ENCODE results near the gene JHY. TPM values are rescaled to one million over a fixed set of nuclear protein-coding genes. Genes with fewer than 3 reads are reported as not detected.
"Not testable (repeated sequence)": the region's sequence is repeated elsewhere in the genome, so short reads cannot be mapped to it uniquely, and the experiment has no call there.

Gene JHY
- total RNA-seq, 6 donors from 2014 or later, result 5.5 to 20.9 (median 8.8) TPM

- no peak for DNase-seq
These were observed 28.6 kb upstream of the JHY start for GRCh38 chr11:122853971-122854446.

GRCh38 chr11:122861631-122862030 lies 20.9 kb upstream of the JHY start:
- Histone ChIP-seq H3K4me1 (no peaks in the 10 kb centered on the region), H3K9me3 (no peaks in the 10 kb centered on the region), H3K27ac (no peak overlapping the region), H3K4me3 (no peak overlapping the region), H3K27me3 (no peaks in the 10 kb centered on the region), H3K36me3 (no peaks in the 10 kb centered on the region)
- ATAC-seq (ENCODE audit: low FRiP score in 2 of 2), result no peak
- 74 to 84% methylated on average over 3 of the region's 3 CpGs for WGBS, 2 donors
- TF ChIP-seq EP300 (IDR thresholded peaks at IDR 0.05), result no peak
- TF ChIP-seq POLR2AphosphoS5 (IDR thresholded peaks at IDR 0.05), result no peak
- no peak for TF ChIP-seq POLR2A (IDR thresholded peaks at IDR 0.05)
- TF ChIP-seq CTCF (IDR thresholded peaks at IDR 0.05), result no peak
- DNase-seq, result no peak

More at GRCh38 chr11:122853971-122854446, 28.6 kb upstream of the JHY start:
- Histone ChIP-seq H3K27me3 (no peaks in the 10 kb centered on the region), H3K4me3 (no peak overlapping the region), H3K4me1 (peaks cover 0 to 3% (median 0%) of the 10 kb centered on the region in 4 donors), H3K27ac (no peak overlapping the region), H3K36me3 (no peaks in the 10 kb centered on the region), H3K9me3 (no peaks in the 10 kb centered on the region)
- peak in 1 of 2 donors; percentile 64 for ATAC-seq (ENCODE audit: low FRiP score in 2 of 2)
- 31 to 32% methylated on average over 3 of the region's 3 CpGs for WGBS, 2 donors
- TF ChIP-seq CTCF (IDR thresholded peaks at IDR 0.05) (peak; percentile 60 to 73 (median 68)), EP300 (IDR thresholded peaks at IDR 0.05) (no peak), POLR2AphosphoS5 (IDR thresholded peaks at IDR 0.05) (no peak), POLR2A (IDR thresholded peaks at IDR 0.05) (no peak)

- TF ChIP-seq POLR2A (IDR thresholded peaks at IDR 0.05), result no peak
- no peak for TF ChIP-seq CTCF (IDR thresholded peaks at IDR 0.05)
- TF ChIP-seq POLR2AphosphoS5 (IDR thresholded peaks at IDR 0.05), result no peak
- no peak for ATAC-seq (ENCODE audit: low FRiP score in 2 of 2)
- Histone ChIP-seq H3K4me1 (no peaks in the 10 kb centered on the region), H3K9me3 (no peaks in the 10 kb centered on the region), H3K4me3 (no peak overlapping the region), H3K27ac (no peak overlapping the region), H3K36me3 (no peaks in the 10 kb centered on the region), H3K27me3 (no peaks in the 10 kb centered on the region)
- WGBS, 2 donors, result 100% methylated on average over 1 of the region's 1 CpG
- no peak for DNase-seq
These were observed 20.5 kb upstream of the JHY start for GRCh38 chr11:122862091-122862490.

GRCh38 chr11:122863154-122863553 lies 19.4 kb upstream of the JHY start:
- not testable (repeated sequence) for H3K4me3 ChIP-seq; H3K36me3 ChIP-seq; H3K4me1 ChIP-seq; H3K27me3 ChIP-seq; ATAC-seq (ENCODE audit: low FRiP score in 2 of 2); DNase-seq; H3K9me3 ChIP-seq; H3K27ac ChIP-seq
- WGBS, 2 donors, result 88% methylated on average over 1 of the region's 1 CpG

GRCh38 chr11:122863704-122864326 lies 18.7 kb upstream of the JHY start:
- Histone ChIP-seq H3K36me3 (no peaks in the 10 kb centered on the region), H3K9me3 (no peaks in the 10 kb centered on the region), H3K27ac (no peak overlapping the region), H3K27me3 (no peaks in the 10 kb centered on the region), H3K4me1 (no peaks in the 10 kb centered on the region), H3K4me3 (peak overlapping the region in 2 of 4 donors; percentile 15 to 23)
- DNase-seq, result no peak
- TF ChIP-seq POLR2A (IDR thresholded peaks at IDR 0.05) (no peak), CTCF (IDR thresholded peaks at IDR 0.05) (peak; percentile 39 to 70 (median 65))
- ATAC-seq (ENCODE audit: low FRiP score in 2 of 2), result peak in 1 of 2 donors; percentile 77
- WGBS, 2 donors, result 27 to 35% methylated on average over 7 of the region's 7 CpGs
